DOHH2 (cell line): ENCODE measurements around the gene TP53AIP1.

Source experiments
- H3F3A ChIP-seq: fragments of 200-600 bp; sonication (generic), shearing (Covaris generic); 2 replicates; pipeline ENCODE4 v1.6.0; 2016; ENCODE audit warnings: antibody characterized with exemption, mild to moderate bottlenecking; ENCODE audit not compliant: control insufficient read depth, insufficient read depth
- H3K27ac ChIP-seq: fragments of 200-600 bp; sonication (generic); 2 replicates; pipeline ENCODE4 v1.5.1; 2014; ENCODE audit warnings: low read depth, mild to moderate bottlenecking, low read length, moderate library complexity
- H3K27me3 ChIP-seq: fragments of 200-600 bp; sonication (generic); 2 replicates; pipeline ENCODE4 v1.6.1; 2014; ENCODE audit warnings: mild to moderate bottlenecking, low read length, mixed read lengths; ENCODE audit not compliant: control insufficient read depth
- H3K36me3 ChIP-seq: fragments of 200-600 bp; sonication (generic); 2 replicates; pipeline ENCODE4 v1.6.1; 2014; ENCODE audit warnings: mild to moderate bottlenecking, low read length, moderate library complexity, mixed read lengths; ENCODE audit not compliant: control insufficient read depth
- H3K4me1 ChIP-seq: fragments of 200-600 bp; sonication (generic); 2 replicates; pipeline ENCODE4 v1.6.1; 2014; ENCODE audit warnings: mild to moderate bottlenecking, low read length, mixed read lengths; ENCODE audit not compliant: control insufficient read depth
- H3K4me2 ChIP-seq: fragments of 200-600 bp; sonication (generic); 2 replicates; pipeline ENCODE4 v1.6.0; 2014; ENCODE audit warnings: mild to moderate bottlenecking, low read length, moderate library complexity
- H3K4me3 ChIP-seq: fragments of 200-600 bp; sonication (generic); 2 replicates; pipeline ENCODE4 v1.5.1; 2014; ENCODE audit warnings: mild to moderate bottlenecking, low read length, mixed read lengths
- H3K79me2 ChIP-seq: fragments of 200-600 bp; sonication (generic); 2 replicates; pipeline ENCODE4 v1.6.1; 2014; ENCODE audit warnings: mild to moderate bottlenecking, low read length, mixed read lengths; ENCODE audit not compliant: control insufficient read depth
- H3K9me2 ChIP-seq: fragments of 200-600 bp; sonication (generic); replicated peaks from 2 replicates; pipeline ENCODE4 v1.6.1; 2014; ENCODE audit warnings: mild to moderate bottlenecking, low read length, mixed read lengths; ENCODE audit not compliant: control insufficient read depth
- H3K9me3 ChIP-seq: fragments of 200-600 bp; sonication (generic); 2 replicates; pipeline ENCODE4 v1.6.1; 2014; ENCODE audit warnings: antibody characterized with exemption, low read length, mixed read lengths; ENCODE audit not compliant: control insufficient read depth, insufficient read depth
- H4K20me1 ChIP-seq: fragments of 200-600 bp; sonication (generic); 2 replicates; pipeline ENCODE4 v1.6.0; 2014; ENCODE audit warnings: low read depth, mild to moderate bottlenecking, antibody characterized with exemption, low read length, moderate library complexity; ENCODE audit not compliant: control insufficient read depth, insufficient read depth
- EZH2phosphoT487 ChIP-seq: fragments of 200-600 bp; sonication (generic); IDR thresholded peaks from 2 replicates; pipeline ENCODE4 v1.6.1; 2017; ENCODE audit warnings: borderline replicate concordance, mild to moderate bottlenecking, antibody characterized with exemption, low read length, moderate library complexity, mixed read lengths
- TF ChIP-seq, protein P1 (sequence below): fragments of 200-600 bp; sonication (generic); IDR thresholded peaks from one replicate; pipeline ENCODE4 v1.5.1; 2014; ENCODE audit warnings: antibody characterized with exemption, mild to moderate bottlenecking, low read depth, low read length; ENCODE audit not compliant: poor library complexity, severe bottlenecking

The TP53AIP1 gene

GRCh38 chr11:128926437-128927107 lies 16.1 kb downstream of the TP53AIP1 start:
- H3K79me2 ChIP-seq: no peaks in the 10 kb centered on the region
- TF ChIP-seq, protein P1, sequence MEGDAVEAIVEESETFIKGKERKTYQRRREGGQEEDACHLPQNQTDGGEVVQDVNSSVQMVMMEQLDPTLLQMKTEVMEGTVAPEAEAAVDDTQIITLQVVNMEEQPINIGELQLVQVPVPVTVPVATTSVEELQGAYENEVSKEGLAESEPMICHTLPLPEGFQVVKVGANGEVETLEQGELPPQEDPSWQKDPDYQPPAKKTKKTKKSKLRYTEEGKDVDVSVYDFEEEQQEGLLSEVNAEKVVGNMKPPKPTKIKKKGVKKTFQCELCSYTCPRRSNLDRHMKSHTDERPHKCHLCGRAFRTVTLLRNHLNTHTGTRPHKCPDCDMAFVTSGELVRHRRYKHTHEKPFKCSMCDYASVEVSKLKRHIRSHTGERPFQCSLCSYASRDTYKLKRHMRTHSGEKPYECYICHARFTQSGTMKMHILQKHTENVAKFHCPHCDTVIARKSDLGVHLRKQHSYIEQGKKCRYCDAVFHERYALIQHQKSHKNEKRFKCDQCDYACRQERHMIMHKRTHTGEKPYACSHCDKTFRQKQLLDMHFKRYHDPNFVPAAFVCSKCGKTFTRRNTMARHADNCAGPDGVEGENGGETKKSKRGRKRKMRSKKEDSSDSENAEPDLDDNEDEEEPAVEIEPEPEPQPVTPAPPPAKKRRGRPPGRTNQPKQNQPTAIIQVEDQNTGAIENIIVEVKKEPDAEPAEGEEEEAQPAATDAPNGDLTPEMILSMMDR: no peak
- no peak for TF ChIP-seq EZH2phosphoT487
- no peaks in the 10 kb centered on the region for H4K20me1 ChIP-seq
- no peak overlapping the region for H3K27ac ChIP-seq
- H3K36me3 ChIP-seq: no peaks in the 10 kb centered on the region
- no peaks in the 10 kb centered on the region for H3K9me3 ChIP-seq
- H3K27me3 ChIP-seq: peaks cover 13% of the 10 kb centered on the region; the same call in 1 of the 2 replicates
- no peaks in the 10 kb centered on the region for H3F3A ChIP-seq
- no peak overlapping the region for H3K4me3 ChIP-seq
- no peaks in the 10 kb centered on the region for H3K4me1 ChIP-seq
- H3K9me2 ChIP-seq: no peaks in the 10 kb centered on the region
- no peak overlapping the region for H3K4me2 ChIP-seq

GRCh38 chr11:128926000-128926399 lies 16.7 kb downstream of the TP53AIP1 start:
- Histone ChIP-seq H3K4me3 (no peak overlapping the region), H3K9me2 (no peaks in the 10 kb centered on the region), H3F3A (no peaks in the 10 kb centered on the region), H3K4me2 (no peak overlapping the region), H3K79me2 (no peaks in the 10 kb centered on the region), H3K36me3 (no peaks in the 10 kb centered on the region), H3K4me1 (no peaks in the 10 kb centered on the region), H3K9me3 (no peaks in the 10 kb centered on the region), H3K27ac (no peak overlapping the region), H4K20me1 (no peaks in the 10 kb centered on the region), H3K27me3 (peaks cover 13% of the 10 kb centered on the region; the same call in 1 of the 2 replicates)
- TF ChIP-seq, protein P1: no peak

DNA sequence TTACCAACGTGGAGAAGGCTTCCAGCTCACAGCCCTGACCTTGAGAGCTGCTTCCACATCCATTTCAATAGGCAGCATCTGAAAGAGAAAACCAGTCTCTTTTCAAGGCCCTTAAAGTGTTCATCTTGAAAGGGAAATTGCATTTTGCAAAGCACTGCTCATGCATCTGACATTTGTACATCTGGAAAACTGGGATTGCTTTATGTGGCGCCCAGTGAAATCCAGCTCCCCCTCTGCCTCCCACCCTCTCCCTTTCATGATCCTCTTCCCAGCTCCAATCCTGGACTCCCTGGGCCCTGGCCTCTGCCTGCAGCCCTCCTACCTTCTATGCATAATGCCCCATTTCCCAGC lies 17.4 kb downstream of the TP53AIP1 start:
- Histone ChIP-seq H3K4me2 (no peak overlapping the region), H4K20me1 (no peaks in the 10 kb centered on the region), H3K4me3 (no peak overlapping the region), H3K4me1 (no peaks in the 10 kb centered on the region), H3K27ac (no peak overlapping the region), H3K9me3 (no peaks in the 10 kb centered on the region), H3K36me3 (no peaks in the 10 kb centered on the region), H3F3A (no peaks in the 10 kb centered on the region), H3K9me2 (no peaks in the 10 kb centered on the region), H3K27me3 (peaks cover 13% of the 10 kb centered on the region; the same call in 1 of the 2 replicates), H3K79me2 (no peaks in the 10 kb centered on the region)
- no peak for TF ChIP-seq EZH2phosphoT487
- TF ChIP-seq, protein P1: no peak
